HL-60 (cell line): Measurements from ENCODE around the gene TLR2.

Experiments used
- CTCF ChIP-seq: IDR thresholded peaks from one replicate; pipeline ENCODE4 v1.5.1; 2011; ENCODE audit warnings: low read length, control low read depth, inconsistent platforms; ENCODE audit not compliant: insufficient read depth
- POLR2AphosphoS5 ChIP-seq: IDR thresholded peaks from 2 replicates; pipeline ENCODE4 v1.6.1; 2012; ENCODE audit warnings: low read depth
- REST ChIP-seq: IDR thresholded peaks from 2 replicates; pipeline ENCODE4 v1.6.1; 2012; ENCODE audit warnings: low read depth; ENCODE audit not compliant: insufficient replicate concordance
- SPI1 ChIP-seq: IDR thresholded peaks from 2 replicates; pipeline ENCODE4 v1.6.1; 2012; ENCODE audit warnings: low read depth, mild to moderate bottlenecking, borderline replicate concordance

GRCh38 chr4:153731239-153731638 lies 47.2 kb downstream of the TLR2 start:
- TF ChIP-seq CTCF (no peak), SPI1 (no peak), REST (no peak), POLR2AphosphoS5 (no peak)
